H1 (cell line): Measurements from ENCODE around the gene LAMC3. TPM values are rescaled to one million over a fixed set of nuclear protein-coding genes. Genes with fewer than 3 reads are reported as not detected.

Source experiments
- CTCF ChIA-PET: fragments of 300-600 bp; sonication (Branson Sonifier 250); formaldehyde crosslinking; loops from one replicate; lab custom pipeline; 2021; ENCODE audit not compliant: partially characterized antibody; lab: Charles Lee
- POLR2A ChIA-PET: fragments of 300-600 bp; sonication (Branson Sonifier 250); formaldehyde crosslinking; loops from one replicate; lab custom pipeline; 2021; ENCODE audit warnings: inconsistent platforms; ENCODE audit not compliant: partially characterized antibody; lab: Charles Lee
- DNase-seq, 2 experiments: peaks; one replicate each; pipeline versions ENCODE4 v3.0.0 to v3.0.0-alpha.2; 2010 to 2022; ENCODE audit warnings: low spot score in 2 of 2, low read depth in 1 of 2, mixed read lengths in 1 of 2
- FAIRE-seq: peaks from 2 replicates; lab custom pipeline; 2011; peaks lifted over from hg19 to GRCh38; lab: Jason Lieb, UNC
- H2AFZ ChIP-seq: 2 replicates; pipeline ENCODE4 v1.8.1; 2012; ENCODE audit warnings: low read length, inconsistent platforms
- H2AK5ac ChIP-seq: 2 replicates; pipeline ENCODE4 v1.6.1; 2013; ENCODE audit warnings: low read depth, low read length
- H2BK120ac ChIP-seq: replicated peaks from 2 replicates; pipeline ENCODE3; 2013; ENCODE audit warnings: low read depth, low read length, inconsistent platforms
- H2BK12ac ChIP-seq: 2 replicates; pipeline ENCODE4 v1.6.1; 2013; ENCODE audit warnings: low read depth, low read length
- H2BK15ac ChIP-seq: 2 replicates; pipeline ENCODE4 v1.6.1; 2013; ENCODE audit warnings: low read length
- H2BK20ac ChIP-seq: 2 replicates; pipeline ENCODE4 v1.6.1; 2013; ENCODE audit warnings: low read length
- H2BK5ac ChIP-seq: 2 replicates; pipeline ENCODE4 v1.6.1; 2013; ENCODE audit warnings: low read depth, low read length
- H3K14ac ChIP-seq: 2 replicates; pipeline ENCODE4 v1.6.1; 2013; ENCODE audit warnings: inconsistent platforms; ENCODE audit not compliant: insufficient read length
- H3K18ac ChIP-seq: 2 replicates; pipeline ENCODE4 v1.6.1; 2013; ENCODE audit warnings: low read length; ENCODE audit errors: extremely low read depth
- H3K23ac ChIP-seq: 2 replicates; pipeline ENCODE4 v1.6.1; 2013; ENCODE audit warnings: inconsistent platforms; ENCODE audit not compliant: insufficient read length
- H3K23me2 ChIP-seq: 2 replicates; pipeline ENCODE4 v1.6.1; 2013; ENCODE audit warnings: low read depth, low read length
- H3K27ac ChIP-seq: 2 replicates; pipeline ENCODE4 v1.6.1; 2011; ENCODE audit warnings: low read depth, low read length, inconsistent platforms
- H3K27me3 ChIP-seq, 4 experiments: replicated peaks in 1 of 4; 1 replicate in 1 of 4; 2 replicates in 3 of 4; pipeline versions ENCODE4 v1.6.1 to v1.8.1; 2011 to 2013; ENCODE audit warnings: low read length in 3 of 4, mild to moderate bottlenecking in 3 of 4, inconsistent platforms in 2 of 4, mixed read lengths in 2 of 4, moderate library complexity in 1 of 4; ENCODE audit not compliant: control insufficient read depth in 3 of 4, insufficient read depth in 3 of 4; ENCODE audit errors: extremely low read depth in 1 of 4
- H3K36me3 ChIP-seq, 4 experiments: 2 replicates each; pipeline versions ENCODE4 v1.6.1 to v1.8.1; 2011 to 2013; ENCODE audit warnings: mild to moderate bottlenecking in 4 of 4, low read length in 3 of 4, moderate library complexity in 2 of 4, control low read depth in 1 of 4, inconsistent platforms in 1 of 4; ENCODE audit not compliant: insufficient read depth in 4 of 4, control insufficient read depth in 2 of 4
- H3K4ac ChIP-seq: replicated peaks from 2 replicates; pipeline ENCODE3; 2013; ENCODE audit warnings: low read length, low read depth, mixed read lengths, inconsistent platforms; ENCODE audit not compliant: insufficient read length
- H3K4me1 ChIP-seq, 4 experiments: replicated peaks in 1 of 4; 1 replicate in 1 of 4; 2 replicates in 3 of 4; pipeline versions ENCODE4 v1.6.1 to v1.8.1; 2011 to 2013; ENCODE audit warnings: low read length in 3 of 4, inconsistent platforms in 2 of 4, mixed read lengths in 1 of 4; ENCODE audit not compliant: insufficient read depth in 4 of 4, control insufficient read depth in 3 of 4
- H3K4me2 ChIP-seq, 2 experiments: 2 replicates each; pipeline versions ENCODE4 v1.6.1 to v1.8.1; 2011 to 2013; ENCODE audit warnings: low read depth in 2 of 2, low read length in 2 of 2, control low read depth in 1 of 2, inconsistent platforms in 1 of 2, mild to moderate bottlenecking in 1 of 2; ENCODE audit not compliant: insufficient read depth in 1 of 2
- H3K4me3 ChIP-seq, 4 experiments: fragments of 200-600, 300-600 bp in 1 of 4; sonication (generic), shearing (Covaris generic), sonication (Bioruptor Twin) in 1 of 4; 2 replicates each; pipeline versions ENCODE4 v1.5.1 to v1.8.1; 2011 to 2016; ENCODE audit warnings: low read length in 4 of 4, low read depth in 3 of 4, control low read depth in 2 of 4, inconsistent platforms in 2 of 4, mild to moderate bottlenecking in 2 of 4, mixed read lengths in 1 of 4, moderate library complexity in 1 of 4; ENCODE audit not compliant: insufficient read depth in 2 of 4; ENCODE audit errors: extremely low read depth in 1 of 4
- H3K56ac ChIP-seq: replicated peaks from 2 replicates; pipeline ENCODE3; 2013; ENCODE audit warnings: low read depth, mild to moderate bottlenecking, mixed read lengths, low read length, inconsistent platforms; ENCODE audit not compliant: insufficient read length
- H3K79me1 ChIP-seq: 2 replicates; pipeline ENCODE4 v1.6.1; 2013; ENCODE audit warnings: low read depth, low read length, control low read depth
- H3K79me2 ChIP-seq, 2 experiments: 2 replicates each; pipeline versions ENCODE4 v1.6.1 to v1.8.1; 2012 to 2013; ENCODE audit warnings: low read length in 2 of 2, mild to moderate bottlenecking in 2 of 2, inconsistent platforms in 1 of 2; ENCODE audit not compliant: insufficient read depth in 2 of 2, control insufficient read depth in 1 of 2
- H3K9ac ChIP-seq, 4 experiments: replicated peaks in 1 of 4; 1 replicate in 1 of 4; 2 replicates in 3 of 4; pipeline versions ENCODE4 v1.6.1 to v1.8.1; 2011 to 2013; ENCODE audit warnings: low read depth in 3 of 4, low read length in 3 of 4, control low read depth in 2 of 4, mild to moderate bottlenecking in 2 of 4, moderate library complexity in 2 of 4, inconsistent platforms in 1 of 4; ENCODE audit errors: extremely low read depth in 1 of 4
- H3K9me3 ChIP-seq, 2 experiments: 2 replicates each; pipeline versions ENCODE4 v1.6.1 to v1.8.1; 2012 to 2013; ENCODE audit warnings: mild to moderate bottlenecking in 2 of 2, moderate library complexity in 2 of 2, control low read depth in 1 of 2, inconsistent platforms in 1 of 2, low read depth in 1 of 2, low read length in 1 of 2, mixed read lengths in 1 of 2; ENCODE audit not compliant: insufficient read depth in 2 of 2
- H4K20me1 ChIP-seq, 2 experiments: replicated peaks in 1 of 2; 2 replicates each; pipeline versions ENCODE3 to v1.8.1; 2011 to 2013; ENCODE audit warnings: inconsistent platforms in 2 of 2, low read length in 2 of 2, mild to moderate bottlenecking in 1 of 2; ENCODE audit not compliant: insufficient read depth in 2 of 2, control insufficient read depth in 1 of 2
- H4K5ac ChIP-seq: 2 replicates; pipeline ENCODE4 v1.6.1; 2013; ENCODE audit warnings: low read length, low read depth, mixed read lengths, inconsistent platforms; ENCODE audit not compliant: insufficient read length
- H4K8ac ChIP-seq: 2 replicates; pipeline ENCODE4 v1.8.0; 2013; ENCODE audit warnings: mild to moderate bottlenecking, moderate library complexity, low read length, inconsistent platforms; ENCODE audit not compliant: insufficient read depth; ENCODE audit errors: extremely low read depth
- H4K91ac ChIP-seq: replicated peaks from 2 replicates; pipeline ENCODE3; 2013; ENCODE audit warnings: low read length, mixed read lengths, inconsistent platforms; ENCODE audit not compliant: insufficient read length
- BRCA1 ChIP-seq: IDR thresholded peaks from 2 replicates; pipeline ENCODE4 v1.6.1; 2012; ENCODE audit warnings: low read depth, low read length, improper control_type of control experiment
- CEBPB ChIP-seq: IDR thresholded peaks from 2 replicates; pipeline ENCODE4 v1.6.1; 2012; ENCODE audit warnings: low read depth, low read length
- EGR1 ChIP-seq: IDR thresholded peaks from 2 replicates; pipeline ENCODE4 v1.6.1; 2011; ENCODE audit warnings: low read depth, low read length, borderline replicate concordance
- FOSL1 ChIP-seq: IDR thresholded peaks from 2 replicates; pipeline ENCODE4 v1.6.1; 2011; ENCODE audit warnings: mild to moderate bottlenecking, low read depth, low read length, moderate library complexity; ENCODE audit not compliant: insufficient read depth
- GABPA ChIP-seq: IDR thresholded peaks from 2 replicates; pipeline ENCODE4 v1.6.1; 2011; ENCODE audit warnings: mild to moderate bottlenecking, low read length, moderate library complexity, borderline replicate concordance; ENCODE audit not compliant: insufficient read depth
- RNF2 ChIP-seq: fragments of 200-900, 300-1000 bp; sonication (generic); IDR thresholded peaks from 2 replicates; pipeline ENCODE4 v1.7.1; 2016; ENCODE audit warnings: borderline replicate concordance, low read depth, mild to moderate bottlenecking, antibody characterized with exemption, low read length; ENCODE audit not compliant: poor library complexity, severe bottlenecking; ENCODE audit errors: missing control alignments
- SIX5 ChIP-seq: IDR thresholded peaks from 2 replicates; pipeline ENCODE4 v1.6.1; 2011; ENCODE audit warnings: mild to moderate bottlenecking, low read depth, low read length
- SP4 ChIP-seq: IDR thresholded peaks from 2 replicates; pipeline ENCODE4 v1.6.1; 2012; ENCODE audit warnings: low read length, inconsistent platforms
- ZNF274 ChIP-seq: IDR thresholded peaks from 2 replicates; pipeline ENCODE4 v1.7.0; 2012; ENCODE audit warnings: low read length, borderline replicate concordance; ENCODE audit errors: extremely low read depth
- WGBS, 2 experiments: shearing (Covaris generic) in 1 of 2; methylation state at CpG; one replicate each; pipeline versions ENCODE4 v1.1.6 to v1.1.7; 2013 to 2015; ENCODE audit warnings: low lambda C conversion rate in 2 of 2, mixed read lengths in 2 of 2, inconsistent platforms in 1 of 2, low coverage in 1 of 2, missing lambda C conversion rate in 1 of 2; ENCODE audit not compliant: insufficient replicate concordance in 2 of 2, insufficient coverage in 1 of 2, insufficient read length in 1 of 2; ENCODE audit errors: extremely low coverage in 1 of 2, missing lambda C conversion rate in 1 of 2; 5-methylcytosine and 5-hydroxymethylcytosine counted together
- polyA plus RNA-seq, 7 experiments: library from polyadenylated mRNA; depleted of rRNA in 3 of 7; stranded (reverse) in 5 of 7; unstranded in 2 of 7; fragments of >200 nt in 5 of 7; fragments of 200-250 nt in 2 of 7; gene quantifications; 1 replicate in 5 of 7; 2 replicates in 1 of 7; 4 replicates in 1 of 7; pipeline versions ENCODE4 v1.2.1 to v1.2.3, GENCODE V29; 2011 to 2013; ENCODE audit warnings: missing spikeins in 2 of 7, mixed read lengths in 2 of 7
- total RNA-seq: library from RNA; stranded (reverse); fragmentation: NEBNext Ultra II Directional; extraction: Animal tissue kit (Norgen Biotek cat#: 25700); gene quantifications from 2 replicates; pipeline ENCODE4 v1.2.1, GENCODE V29; 2021

Gene LAMC3
- total and polyA plus RNA-seq, 2 of the 8 experiments (the other 6 are each of a cell fraction or from before 2014, with no cell fraction given), result 9.3 to 12.3 TPM

DNA sequence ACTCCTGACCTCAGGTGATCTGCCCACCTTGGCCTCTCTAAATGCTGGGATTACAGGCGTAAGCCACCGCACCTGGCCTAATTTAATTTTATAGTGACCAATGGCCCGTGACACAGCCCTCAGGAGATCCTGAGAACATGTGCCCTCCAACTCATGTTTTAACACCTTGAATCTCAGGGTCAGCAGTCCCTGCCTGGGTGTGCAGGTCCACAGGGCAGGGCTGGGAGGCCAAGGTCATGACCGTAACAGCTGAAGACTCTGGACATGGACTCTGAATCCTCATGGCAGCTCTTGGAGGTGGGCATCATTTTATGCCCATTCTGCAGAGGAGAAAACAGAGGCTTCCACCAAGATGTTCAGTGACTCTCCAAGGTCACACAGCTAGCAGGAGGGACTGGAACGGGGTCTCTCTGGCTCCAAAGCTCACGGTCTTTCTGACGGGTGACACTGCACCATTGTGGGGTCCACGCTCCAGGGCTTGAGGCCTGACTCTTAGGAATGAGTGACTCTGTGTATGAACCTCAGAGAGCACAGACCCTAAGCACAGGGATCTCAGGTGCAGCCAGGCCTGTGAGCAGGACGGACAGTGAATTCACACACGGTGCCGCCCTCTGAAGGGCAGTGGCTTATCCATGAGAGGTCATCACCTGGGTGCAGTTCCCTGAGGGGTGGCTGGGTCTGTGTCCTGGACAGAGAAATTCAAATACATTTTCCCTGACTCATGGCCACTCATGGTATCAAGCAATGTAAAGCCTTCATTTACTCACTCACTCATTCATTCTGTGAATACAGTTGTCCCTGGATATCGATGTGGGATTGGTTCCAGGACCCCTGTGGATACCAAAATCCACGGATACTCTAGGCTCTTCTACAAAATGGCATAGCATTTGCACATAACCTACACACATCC lies 32.8 kb upstream of the LAMC3 start:
- no peak overlapping the region for H3K27ac ChIP-seq
- H2BK12ac ChIP-seq, result no peak overlapping the region
- WGBS, 2 experiments, result 92% methylated on average over 13 of the region's 13 CpGs; no CpG with 5 or more reads in 1 of the 2 experiments
- no peak overlapping the region for H3K14ac ChIP-seq
- H2AK5ac ChIP-seq, result no peak overlapping the region
- H3K79me1 ChIP-seq, result no peaks in the 10 kb centered on the region
- no peaks in the 10 kb centered on the region for H3K9me3 ChIP-seq
- H4K20me1 ChIP-seq, result no peaks in the 10 kb centered on the region
- no peak overlapping the region for H2BK5ac ChIP-seq
- H3K18ac ChIP-seq, result no peak overlapping the region
- H3K56ac ChIP-seq, result no peak overlapping the region
- no peak overlapping the region for H2AFZ ChIP-seq
- no peak overlapping the region for H2BK120ac ChIP-seq
- H3K79me2 ChIP-seq, result no peaks in the 10 kb centered on the region
- H4K8ac ChIP-seq, result no peak overlapping the region; the same call in 1 of the 2 replicates
- no peak overlapping the region for H2BK20ac ChIP-seq
- H4K91ac ChIP-seq, result no peak overlapping the region
- H3K4me1 ChIP-seq, result peaks cover 0 to 3% (median 0%) of the 10 kb centered on the region in 4 experiments; a peak in 1 of 7 replicates
- no peak overlapping the region for H2BK15ac ChIP-seq
- TF ChIP-seq SP4 (no peak), CEBPB (no peak), ZNF274 (no peak), GABPA (no peak), EGR1 (no peak), BRCA1 (no peak), RNF2 (no peak), FOSL1 (no peak), SIX5 (no peak)
- TF ChIP-seq, all 59 proteins: peak for 0
- Histone ChIP-seq H3K36me3 (no peaks in the 10 kb centered on the region), H3K27me3 (no peaks in the 10 kb centered on the region; a peak in 1 of 7 replicates), H3K4ac (no peak overlapping the region), H3K23me2 (peaks cover 4% of the 10 kb centered on the region; the same call in 1 of the 2 replicates), H3K4me3 (no peak overlapping the region), H3K4me2 (no peak overlapping the region), H4K5ac (no peak overlapping the region), H3K23ac (no peak overlapping the region), H3K9ac (no peak overlapping the region)
- ChIA-PET CTCF (interaction anchor here (1.1 to 1.7 kb wide), 2 partner anchors 22 to 111 kb away, joined by 3 to 4 read pairs; no protein-coding TSS in a partner anchor), POLR2A (interaction anchor here (0.7 kb wide), 1 partner anchor 50 kb away, joined by 3 read pairs; no protein-coding TSS in a partner anchor)
- FAIRE-seq, result no peak
- no peak for DNase-seq
